Activated CD8-positive, alpha-beta memory T cell treated with anti-CD3 and anti-CD28 coated beads, Interleukin-2, amount 50 U/mL, for 1 hour (primary cell): Measurements from ENCODE around the gene NOTCH2.

Experiments
- DNase-seq: peaks from one replicate; pipeline ENCODE4 v3.0.0-alpha.2; 2020; ENCODE audit errors: extremely low read depth

Gene NOTCH2

DNA sequence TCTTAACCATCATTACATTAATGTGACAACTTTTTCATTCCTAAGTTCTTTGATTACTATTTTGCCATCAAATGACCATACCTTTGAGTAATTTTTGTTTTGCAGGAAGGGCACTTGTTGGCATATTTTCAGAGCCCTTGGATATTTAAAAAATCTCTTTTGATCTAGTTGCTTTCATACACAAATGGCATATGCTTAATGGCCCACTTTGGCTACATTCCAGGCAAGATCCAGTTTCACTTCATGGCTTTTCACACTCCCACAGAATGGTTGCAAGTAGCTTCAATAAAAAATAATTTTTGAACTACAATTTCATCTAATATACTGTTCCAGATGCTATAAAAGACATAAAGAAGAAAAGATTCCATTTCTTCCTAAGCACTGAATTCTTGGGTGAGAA is 191.3 kb downstream of the NOTCH2 start:
- no peak for DNase-seq

DNA sequence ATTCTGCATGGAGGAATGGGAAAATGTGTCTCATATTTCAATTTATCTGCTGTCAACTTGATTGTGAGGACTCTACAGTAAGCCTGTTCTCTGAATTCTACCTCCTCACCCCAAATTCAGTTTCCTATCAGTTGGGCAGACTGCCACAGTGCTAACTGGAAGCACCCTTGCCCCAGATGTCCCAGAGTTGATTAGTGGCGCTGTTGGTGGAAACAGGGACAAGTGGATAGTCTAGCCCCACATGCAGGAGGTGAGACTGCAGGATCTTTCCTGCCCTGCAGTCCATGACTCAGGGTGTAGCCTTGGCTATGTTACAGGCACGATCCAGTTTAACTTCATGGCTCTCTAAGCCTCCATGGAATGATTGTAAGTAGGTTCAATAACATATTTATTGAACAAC is 195.3 kb downstream of the NOTCH2 start:
- no peak for DNase-seq

DNA sequence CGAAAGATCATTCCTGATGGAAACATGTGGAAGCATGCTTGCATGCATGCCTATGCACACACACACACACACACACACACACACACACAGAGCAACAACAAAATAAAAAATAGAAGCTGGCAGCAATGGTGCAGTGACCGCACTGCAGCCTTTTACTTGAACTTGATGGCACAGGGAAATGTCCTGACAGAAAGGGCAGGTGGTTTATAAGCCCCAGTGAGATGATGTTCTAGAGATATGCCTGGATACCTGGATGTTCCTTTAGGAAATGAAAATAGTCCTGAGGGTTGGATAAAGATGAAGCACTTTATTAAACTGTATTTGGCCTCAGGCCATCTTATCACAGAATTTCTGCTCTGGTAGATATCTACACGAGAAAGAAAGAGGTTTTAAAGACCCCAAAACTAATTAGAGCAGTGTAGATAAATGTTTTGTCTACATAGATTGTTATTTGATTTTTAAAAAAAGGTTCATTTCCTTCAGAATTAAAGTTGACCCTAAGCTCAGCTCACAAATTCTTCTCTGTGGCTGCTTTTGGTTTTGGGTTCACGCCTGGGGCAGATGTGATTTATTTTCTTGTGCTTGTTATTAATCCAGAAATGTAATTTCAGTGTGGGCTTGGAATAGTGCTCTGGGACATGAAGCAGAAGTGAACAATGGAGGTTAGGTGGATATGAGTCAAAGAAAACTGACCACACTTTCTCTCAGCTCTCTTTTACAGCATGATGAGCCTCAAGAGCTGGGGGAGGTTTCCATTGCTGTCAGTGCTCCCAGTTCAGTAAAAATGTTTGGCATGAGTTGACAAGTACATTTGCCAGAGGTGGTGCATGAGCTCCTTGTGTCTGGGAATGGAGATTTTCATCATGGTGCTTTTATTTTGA is 196.1 kb downstream of the NOTCH2 start:
- DNase-seq, result no peak

DNA sequence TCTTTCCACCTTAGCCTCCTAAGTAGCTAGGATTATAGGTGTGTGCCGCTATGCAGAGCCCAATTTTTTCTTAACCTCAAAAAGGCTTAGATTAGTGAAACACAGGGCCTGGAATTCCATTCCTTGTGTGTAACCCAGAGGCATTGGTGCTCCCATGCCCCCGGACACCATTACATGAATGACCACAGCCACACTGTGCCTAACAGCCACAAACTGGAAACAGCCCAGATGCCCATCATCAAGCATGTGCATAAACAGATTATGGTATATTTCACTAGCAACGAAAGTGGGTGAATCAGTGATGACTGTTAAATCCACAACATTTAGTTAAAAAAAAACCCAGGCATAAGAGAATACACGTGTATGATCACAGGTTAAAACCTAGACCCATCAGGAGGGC is 197.6 kb downstream of the NOTCH2 start:
- DNase-seq, result no peak

DNA sequence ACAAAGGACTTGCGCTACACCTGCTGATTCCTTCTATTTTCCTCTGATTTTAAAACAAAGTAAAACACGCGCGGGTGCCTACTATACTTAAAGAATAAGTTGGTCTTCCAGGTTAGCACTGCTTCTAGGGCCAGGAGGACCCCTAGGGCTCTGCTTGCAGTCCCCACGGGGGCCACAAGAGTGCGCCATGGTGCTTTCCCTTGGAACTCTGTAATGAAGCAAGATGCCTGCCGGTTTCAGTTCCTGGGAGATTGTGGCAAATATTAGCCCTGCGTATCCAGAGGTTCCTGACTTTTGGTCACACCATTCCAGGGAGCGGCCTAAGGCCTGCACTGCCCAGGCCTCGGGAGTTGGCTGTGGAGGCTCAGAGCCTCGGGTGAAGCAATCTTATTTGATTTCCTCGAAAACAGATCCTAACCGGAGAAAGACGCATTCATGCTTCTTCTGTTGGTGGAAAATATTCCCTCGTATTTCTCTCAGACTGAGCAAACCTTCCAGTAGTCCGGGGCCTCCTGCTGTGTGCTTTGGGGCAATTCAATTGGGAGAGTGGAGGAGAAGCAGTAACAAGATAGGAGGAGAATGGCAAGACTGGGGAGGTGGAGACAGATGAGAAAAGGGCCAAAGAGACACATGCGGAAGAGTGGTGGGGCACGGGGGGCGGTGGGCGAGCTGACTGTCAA is 198.4 kb downstream of the NOTCH2 start:
- DNase-seq, result no peak

DNA sequence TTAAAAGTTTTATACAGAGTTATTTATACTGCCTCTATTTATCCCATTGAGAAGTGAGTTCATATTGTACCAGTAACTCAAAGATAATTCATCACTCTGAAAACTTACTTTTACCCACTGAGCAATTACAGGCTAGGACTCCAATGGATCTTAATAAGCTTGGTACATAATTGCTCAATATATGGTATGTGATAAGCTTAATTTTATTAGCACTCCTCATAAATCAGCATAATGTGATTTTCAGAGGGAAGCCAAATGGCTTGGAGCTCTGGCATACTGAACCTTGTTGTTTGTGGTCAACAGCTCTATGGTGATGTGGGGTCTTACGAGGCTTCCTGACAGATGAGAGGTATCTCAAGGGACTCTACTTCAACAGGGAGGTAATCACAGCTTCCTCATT is 199.5 kb downstream of the NOTCH2 start:
- DNase-seq, result no peak

DNA sequence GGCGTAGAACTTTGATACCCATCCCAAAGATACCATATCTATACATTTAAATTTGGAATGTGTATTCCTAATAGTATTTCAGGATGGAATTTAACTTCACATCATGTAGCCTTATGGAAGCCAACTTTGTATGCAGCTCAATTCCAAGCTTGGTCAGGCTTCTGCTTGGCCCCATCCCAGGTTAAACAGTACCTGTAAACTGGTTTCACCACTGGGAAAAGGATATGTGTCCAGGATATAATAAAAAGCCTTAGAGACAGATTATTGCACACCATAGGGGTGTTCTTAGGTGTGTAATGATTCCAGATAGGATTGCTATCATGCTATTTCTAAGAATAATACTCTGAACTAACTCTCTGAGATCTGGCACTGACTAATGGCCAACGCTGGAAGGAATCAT is 201.3 kb downstream of the NOTCH2 start:
- DNase-seq, result no peak

DNA sequence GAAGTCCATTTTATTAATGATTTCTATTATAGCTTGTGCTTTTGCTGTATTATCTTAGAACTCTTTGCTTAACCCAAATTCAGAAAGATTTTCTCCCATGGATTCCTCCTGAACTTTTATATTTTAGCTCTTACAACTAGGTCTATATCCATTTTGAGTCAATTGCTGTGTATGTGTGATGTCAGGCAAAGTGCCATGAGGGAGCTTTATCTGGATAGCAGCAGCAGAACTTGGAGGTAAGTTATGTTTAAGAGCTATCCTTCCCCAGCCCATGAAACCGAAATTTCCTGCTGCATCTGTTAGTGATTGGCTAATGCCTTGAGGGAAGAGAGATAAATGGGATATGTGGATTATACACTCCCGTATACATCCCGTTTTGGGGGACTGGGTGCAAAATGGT is 203.0 kb downstream of the NOTCH2 start:
- DNase-seq, result no peak

DNA sequence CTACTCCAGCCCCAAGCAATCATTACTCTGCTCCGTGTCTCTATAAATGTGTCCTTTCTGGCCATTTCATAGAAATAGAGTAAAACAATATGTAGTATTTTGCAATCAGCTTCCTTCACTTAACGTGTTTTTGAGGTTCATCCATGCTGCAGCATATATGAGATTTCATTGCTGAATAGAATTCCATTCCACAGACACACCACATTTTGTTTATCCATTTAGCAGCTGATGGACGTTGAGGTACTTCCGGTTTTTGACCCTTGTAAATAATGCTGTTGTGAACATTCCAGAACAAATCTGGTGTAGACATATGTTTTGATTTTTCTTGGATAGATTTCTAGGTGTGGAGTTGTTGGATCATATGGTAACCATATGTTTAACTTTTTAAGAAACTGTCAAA is 203.8 kb downstream of the NOTCH2 start:
- no peak for DNase-seq

DNA sequence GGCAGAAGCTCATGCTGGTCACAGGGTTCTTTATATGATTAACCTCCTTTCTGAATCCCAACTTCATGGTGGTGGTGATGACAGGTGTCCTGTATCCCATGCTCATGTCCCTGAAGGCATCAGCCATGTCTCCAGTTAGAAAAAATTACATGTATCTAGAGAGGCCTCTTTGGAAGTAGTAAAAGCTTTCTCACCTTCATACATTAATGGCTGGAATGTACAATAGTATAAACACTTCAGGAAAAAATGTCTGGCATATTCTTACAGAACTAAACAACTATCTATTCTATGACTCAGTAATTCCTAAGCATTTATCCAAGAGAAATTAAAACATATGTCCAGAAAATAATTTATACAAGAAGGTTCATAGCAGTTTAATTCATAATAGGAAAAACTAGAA is 207.2 kb downstream of the NOTCH2 start:
- no peak for DNase-seq
